HG03457 (cell line): ENCODE data around the gene NECAP2.
"Not testable (repeated sequence)": the region's sequence is repeated elsewhere in the genome, so short reads cannot be mapped to it uniquely, and the experiment has no call there.

Experiments used
- ATAC-seq: cut with Tn5 transposase; IDR thresholded peaks from one replicate; pipeline ENCODE4 v1.9.1; 2021; ENCODE audit warnings: moderate number of reproducible peaks; ENCODE audit not compliant: unreplicated experiment

The NECAP2 gene

GRCh38 chr1:16456151-16456550, 15.6 kb downstream of the NECAP2 start:
- ATAC-seq = not testable (repeated sequence)

DNA sequence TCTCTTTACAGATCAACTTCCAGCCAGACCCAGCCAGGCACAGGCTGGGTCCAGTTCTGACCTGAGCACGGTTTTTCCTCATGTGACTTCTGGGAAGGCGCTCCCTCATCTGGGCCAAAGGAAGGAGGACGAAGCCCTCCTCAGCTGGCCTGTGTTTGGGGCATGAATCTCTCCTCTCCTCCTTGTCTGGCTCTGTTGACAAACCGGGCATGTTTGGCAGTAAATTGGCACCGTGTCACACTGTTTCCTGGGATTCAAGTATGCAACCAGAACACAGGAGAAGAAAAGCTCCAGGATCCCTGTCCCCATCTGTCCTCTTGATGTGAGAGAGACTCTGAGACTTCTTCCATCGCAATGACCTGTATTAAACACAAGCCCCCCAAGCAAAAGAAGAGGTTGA, 18.3 kb downstream of the NECAP2 start:
- no peak for ATAC-seq

DNA sequence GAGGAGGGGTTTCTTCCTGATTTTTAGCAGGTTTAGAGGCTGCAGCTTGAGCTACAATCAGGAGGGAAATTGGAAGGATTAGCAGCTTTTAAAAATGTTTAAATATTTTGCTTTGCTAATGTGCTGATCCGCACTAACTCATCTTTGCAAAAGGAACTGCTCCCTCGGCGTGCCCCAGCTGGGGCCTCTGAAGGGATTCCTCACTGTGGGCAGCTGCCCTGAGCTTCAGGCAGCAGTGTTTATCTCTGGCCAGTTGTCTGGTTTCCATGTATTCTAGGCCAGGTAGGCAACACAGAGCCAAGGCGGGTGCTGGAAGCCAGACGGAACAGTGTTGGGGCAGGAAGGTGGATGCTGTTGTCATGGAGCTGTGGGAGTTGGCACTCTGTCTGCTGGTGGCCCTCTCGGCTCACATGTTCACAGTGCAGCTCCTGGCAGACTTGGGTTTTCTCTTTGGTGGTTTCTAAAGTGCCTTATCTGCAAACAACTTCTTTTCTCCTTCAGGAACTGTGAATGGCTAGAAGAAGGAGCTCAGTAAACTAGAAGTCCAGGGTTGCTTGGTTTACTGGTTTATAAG, 18.9 kb downstream of the NECAP2 start:
- ATAC-seq = no peak

GRCh38 chr1:16461681-16462080, 21.2 kb downstream of the NECAP2 start:
- ATAC-seq = no peak

DNA sequence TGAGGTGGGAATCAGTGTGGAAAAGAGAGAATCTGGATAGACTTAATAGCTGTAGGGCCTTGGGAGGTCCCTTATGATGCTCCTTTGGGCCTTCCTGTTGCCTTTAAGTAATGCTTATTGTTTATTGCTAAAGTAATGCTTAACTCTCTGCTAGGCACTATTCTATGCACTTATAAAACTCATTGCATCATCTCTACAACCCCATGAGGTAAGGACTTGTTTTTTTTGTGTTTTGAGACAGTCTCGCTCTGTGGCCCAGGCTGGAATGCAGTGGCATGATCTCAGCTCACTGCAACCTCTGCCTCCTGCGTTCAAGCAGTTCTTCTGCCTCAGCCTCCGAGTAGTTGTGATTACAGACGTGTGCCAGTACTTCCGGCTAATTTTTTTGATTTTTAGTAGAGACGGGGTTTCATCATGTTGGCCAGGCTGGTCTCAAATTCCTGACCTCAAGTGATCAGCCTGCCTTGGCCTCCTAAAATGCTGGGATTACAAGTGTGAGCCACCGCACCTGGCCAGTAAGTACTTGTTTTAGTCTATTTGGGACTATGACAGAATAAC, 22.3 kb downstream of the NECAP2 start:
- ATAC-seq = no peak

DNA sequence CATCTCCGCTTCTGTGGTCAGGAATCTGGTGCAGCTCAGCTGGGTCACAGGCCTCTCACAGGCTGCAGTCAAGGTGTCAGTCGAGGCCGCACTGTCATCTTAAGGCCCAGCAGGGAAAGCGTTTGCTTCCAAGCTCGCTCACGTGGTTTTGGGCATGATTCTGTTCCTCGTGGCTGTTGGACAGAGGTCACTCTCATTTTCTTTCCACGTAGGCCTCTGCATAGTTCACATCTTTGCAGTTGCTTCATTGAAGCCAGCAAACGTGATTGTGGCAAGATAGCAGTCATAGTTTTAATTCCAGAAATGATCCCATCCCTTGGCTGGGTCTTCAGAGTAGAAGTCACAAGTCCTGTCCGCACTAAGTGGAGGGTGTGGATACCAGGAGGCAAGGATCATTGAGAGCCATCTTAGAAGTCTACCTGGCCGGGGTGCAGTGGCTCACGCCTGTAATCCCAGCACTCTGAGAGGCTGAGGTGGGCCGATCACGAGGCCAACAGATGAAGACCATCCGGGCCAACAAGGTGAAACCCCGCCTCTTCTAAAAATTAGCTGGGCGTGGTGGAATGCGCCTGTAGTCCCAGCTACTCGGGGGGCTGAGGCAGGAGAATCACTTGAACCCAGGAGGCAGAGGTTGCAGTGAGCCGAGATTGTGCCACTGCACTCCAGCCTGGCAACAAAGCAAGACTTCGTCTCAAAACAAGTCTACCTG, 24.5 kb downstream of the NECAP2 start:
- no peak for ATAC-seq

DNA sequence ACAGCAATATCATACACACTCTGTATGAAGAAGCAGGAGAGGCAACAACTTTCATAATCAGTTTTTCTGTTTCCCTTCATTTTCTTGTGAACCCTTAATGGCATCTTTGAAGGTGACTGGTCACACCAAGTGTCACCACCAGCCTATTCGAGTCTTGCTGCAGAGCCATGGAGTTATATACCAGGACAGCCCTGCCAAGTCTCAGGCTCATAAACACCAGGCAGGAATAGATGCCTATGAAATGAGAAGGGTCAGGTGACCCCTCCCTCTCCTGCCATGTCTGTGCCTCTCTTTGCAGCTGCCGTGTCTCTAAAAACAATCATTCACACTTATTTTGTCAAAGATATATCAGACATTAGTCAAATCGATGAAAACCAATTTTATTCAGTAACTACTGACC, 28.0 kb downstream of the NECAP2 start:
- ATAC-seq = no peak

DNA sequence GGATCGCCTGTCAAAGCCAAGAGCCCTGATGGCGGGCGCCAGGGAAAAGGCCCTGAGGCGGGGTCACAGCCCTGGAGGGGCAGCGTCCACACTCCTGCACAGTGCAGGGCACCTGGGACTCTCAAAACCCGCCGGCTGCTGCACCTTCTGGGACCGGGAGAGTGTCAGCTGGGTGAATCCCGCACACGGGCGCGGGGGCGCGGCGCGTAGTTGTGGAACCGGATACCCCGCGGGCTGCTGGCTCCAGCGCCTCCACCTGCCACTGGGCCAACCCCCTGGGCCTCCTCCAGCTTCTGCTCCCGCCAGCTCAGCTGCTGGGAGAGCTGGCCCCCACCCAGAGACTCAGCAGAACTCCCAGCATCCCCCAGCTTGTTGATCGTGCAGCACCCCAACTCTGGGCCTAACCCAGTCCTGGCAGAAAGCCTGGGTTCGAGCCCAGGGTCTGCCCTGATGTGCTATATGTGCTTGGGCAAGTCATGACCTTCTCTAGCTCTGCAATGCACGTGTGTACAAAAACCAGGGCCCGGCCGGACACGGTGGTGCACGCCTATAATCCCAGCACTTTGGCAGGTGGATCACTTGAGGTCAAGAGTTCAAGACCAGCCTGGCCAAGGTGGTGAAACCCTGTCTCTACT, 33.8 kb downstream of the NECAP2 start:
- ATAC-seq = no peak

- not testable (repeated sequence) for ATAC-seq
Observed at GRCh38 chr1:16474891-16475290, 34.4 kb downstream of the NECAP2 start.

DNA sequence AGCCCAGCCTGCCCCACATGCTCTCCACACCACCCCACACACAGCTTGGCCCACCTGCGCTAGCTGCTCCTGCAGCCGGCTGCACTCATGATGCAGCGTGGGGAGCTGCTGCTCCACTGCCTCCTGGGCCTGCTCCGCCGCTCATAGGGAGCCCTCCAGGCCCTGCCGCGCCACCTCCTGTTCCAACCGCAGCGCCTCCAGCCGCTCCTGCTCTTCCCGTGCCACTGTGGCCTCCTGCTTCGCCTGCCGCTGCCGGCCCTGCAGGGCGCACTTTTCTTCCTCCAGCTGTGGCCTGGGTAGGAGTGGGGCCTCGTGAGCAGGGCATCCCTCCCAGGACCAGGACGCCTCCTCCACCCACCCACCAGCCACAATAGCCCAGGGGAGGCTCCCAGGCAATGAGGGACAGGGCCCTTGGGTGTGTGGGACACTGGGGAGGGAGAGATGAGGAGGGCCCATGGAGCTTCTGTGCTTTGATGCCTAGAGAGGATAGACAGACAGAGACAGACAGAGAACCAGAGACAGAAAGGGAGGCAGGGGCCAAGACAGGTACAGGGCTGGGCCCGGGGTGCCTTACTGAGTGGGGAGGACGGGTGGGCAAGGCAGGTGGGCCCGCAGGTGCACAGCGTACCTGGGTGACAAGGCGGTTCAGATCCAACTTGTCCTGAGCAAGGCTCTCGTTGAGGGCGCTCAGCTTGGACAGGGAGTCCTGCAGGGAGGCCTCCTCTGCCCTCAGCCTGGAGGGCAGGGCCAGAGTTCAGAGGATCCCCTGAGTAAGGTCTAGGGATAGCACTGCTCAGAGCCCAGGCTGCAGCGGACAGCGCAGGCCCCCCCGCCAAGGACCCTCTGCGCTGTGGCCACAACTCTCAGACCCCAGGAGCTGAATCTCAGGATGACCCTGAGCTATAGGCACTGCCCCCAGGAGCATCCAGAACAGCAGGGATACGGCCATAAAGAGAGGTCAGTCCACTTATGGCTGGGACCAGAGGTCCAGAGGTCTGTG, 35.5 kb downstream of the NECAP2 start:
- not testable (repeated sequence) for ATAC-seq

GRCh38 chr1:16478091-16478490, 37.6 kb downstream of the NECAP2 start:
- no peak for ATAC-seq

DNA sequence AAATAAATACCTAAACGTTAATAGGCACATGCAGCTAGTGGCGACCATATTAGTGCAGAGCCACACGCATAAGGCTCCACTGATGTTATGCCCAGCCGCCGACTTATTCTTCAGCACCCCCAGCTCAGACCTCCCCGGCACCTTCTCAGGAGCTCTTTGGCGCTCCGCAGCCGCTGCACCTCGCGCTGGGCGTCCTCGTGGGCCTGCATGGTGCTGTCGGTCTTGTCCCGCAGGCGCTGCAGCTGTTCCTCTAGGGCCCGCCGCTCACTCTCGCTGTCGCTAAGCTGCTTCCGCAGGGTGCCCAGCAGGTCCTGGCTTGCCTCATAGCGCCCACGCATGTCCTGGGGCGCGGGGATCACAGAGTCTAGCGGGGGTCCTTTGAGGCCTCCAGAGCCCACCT, 42.6 kb downstream of the NECAP2 start:
- ATAC-seq = not testable (repeated sequence)

GRCh38 chr1:16483639-16484500, 43.3 kb downstream of the NECAP2 start:
- not testable (repeated sequence) for ATAC-seq

DNA sequence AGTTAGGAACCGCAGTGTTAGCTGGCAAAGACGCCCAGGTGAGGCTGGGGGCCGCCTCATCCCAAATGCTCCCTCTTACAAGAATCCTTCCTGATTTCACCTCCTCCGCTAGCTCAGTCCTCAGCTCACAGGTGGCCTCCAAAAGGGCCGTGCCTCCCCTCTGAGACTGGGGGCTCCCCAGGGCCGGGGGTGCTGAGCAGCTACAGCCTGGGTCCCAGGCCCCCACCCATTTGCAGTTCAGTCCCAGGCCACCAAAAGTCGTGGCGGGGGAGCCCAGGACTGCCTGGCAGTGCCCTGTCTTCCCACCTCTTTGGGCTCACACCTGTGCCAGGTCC, 43.9 kb downstream of the NECAP2 start:
- no peak for ATAC-seq

DNA sequence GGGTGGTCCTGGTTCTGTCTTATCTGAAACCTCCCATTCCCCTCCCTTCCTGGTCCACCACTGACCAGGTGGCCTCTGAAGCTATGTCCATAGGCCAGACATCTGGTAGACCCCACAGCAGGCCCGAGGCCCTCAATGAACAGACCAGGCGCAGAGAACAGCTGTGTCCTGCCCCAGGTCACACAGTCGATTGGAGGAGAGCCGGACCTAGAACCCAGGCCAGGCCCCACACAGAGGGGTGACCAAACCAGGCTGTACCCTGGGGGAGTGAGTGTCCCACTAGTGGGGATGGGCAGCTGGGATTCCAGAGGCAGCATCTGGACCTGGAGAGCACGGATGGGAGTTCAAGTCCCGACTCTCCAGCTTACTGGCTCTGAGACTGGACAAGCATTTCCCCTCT, 44.4 kb downstream of the NECAP2 start:
- ATAC-seq = no peak

DNA sequence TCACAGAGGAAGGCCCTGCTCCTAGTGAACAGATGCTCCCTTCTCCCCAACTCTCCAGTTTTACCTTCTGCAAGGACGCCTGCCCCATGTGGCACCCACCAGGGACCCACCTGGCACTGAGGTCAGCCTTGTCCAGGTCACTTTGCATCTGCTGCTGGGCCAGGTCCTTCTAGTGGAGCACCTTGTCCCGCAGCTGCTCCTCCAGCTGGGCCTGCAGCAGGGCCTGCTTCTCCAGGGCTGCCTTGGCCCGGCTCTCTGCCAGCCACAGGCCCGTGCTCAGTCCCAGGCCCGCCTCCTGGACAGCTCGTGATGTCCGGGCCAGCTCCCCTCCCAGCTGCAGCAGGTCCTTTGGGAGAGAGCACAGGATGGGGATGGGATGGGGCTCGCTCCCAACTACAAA, 45.8 kb downstream of the NECAP2 start:
- ATAC-seq = not testable (repeated sequence)

DNA sequence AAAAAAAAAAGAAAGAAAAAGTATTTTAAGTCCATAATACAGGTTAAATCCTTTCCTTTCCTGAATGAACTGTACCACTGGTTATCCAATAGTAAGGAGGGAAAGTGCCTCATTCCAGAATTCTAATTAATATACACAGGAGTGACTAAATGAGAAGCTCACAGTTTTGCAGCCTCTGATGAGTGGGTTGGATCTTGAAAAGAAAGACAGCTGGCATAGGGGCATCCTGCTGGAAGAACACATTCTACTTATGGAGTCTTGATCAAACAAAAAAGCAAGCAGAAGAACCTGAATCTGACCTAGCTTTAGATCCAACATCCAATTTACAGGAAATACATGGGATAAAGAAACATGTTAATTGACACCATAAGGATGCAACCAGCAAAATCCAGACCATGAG, 46.5 kb downstream of the NECAP2 start:
- ATAC-seq = not testable (repeated sequence)

DNA sequence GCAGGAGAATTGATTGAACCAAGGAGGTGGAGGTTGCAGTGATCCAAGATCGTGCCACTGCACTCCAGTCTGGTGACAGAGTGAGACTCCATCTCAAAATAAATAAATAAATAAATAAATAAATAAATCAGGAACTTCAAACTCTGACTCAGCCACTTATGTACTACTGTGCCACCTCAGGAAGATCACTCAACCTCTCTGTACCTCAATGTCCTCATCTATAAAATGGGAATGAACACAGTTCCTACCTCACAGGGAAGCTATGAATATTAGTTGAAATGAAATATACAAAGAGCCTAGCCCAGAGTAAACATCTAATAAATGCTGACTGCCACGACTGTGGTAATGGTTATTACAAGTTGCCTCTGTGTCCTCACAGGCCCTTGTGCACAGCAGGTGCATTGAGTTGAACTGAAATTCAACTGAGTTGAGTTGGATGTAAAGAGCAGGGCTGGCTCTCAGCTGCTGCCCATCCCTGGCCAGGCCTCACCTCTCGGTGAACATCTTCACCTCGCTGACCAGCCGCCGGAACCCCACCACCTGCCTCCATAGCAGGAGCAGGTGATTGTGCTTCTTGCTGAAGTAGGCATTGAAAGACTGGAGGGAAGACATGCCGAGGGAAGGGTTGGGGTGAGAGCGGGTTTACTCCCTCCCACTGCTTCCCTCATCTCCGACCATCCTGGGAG, 48.8 kb downstream of the NECAP2 start:
- not testable (repeated sequence) for ATAC-seq

GRCh38 chr1:16491056-16491675, 50.6 kb downstream of the NECAP2 start:
- no peak for ATAC-seq
